NAMALWA (cell line): Measurements from ENCODE around the gene SMIM15.
"Not testable (repeated sequence)": the region's sequence is repeated elsewhere in the genome, so short reads cannot be mapped to it uniquely, and the experiment has no call there.

Source experiments
- DNase-seq: peaks from one replicate; pipeline ENCODE4 v3.0.0-alpha.2; 2015; ENCODE audit warnings: low spot score

The SMIM15 gene, protein sequence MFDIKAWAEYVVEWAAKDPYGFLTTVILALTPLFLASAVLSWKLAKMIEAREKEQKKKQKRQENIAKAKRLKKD

DNA sequence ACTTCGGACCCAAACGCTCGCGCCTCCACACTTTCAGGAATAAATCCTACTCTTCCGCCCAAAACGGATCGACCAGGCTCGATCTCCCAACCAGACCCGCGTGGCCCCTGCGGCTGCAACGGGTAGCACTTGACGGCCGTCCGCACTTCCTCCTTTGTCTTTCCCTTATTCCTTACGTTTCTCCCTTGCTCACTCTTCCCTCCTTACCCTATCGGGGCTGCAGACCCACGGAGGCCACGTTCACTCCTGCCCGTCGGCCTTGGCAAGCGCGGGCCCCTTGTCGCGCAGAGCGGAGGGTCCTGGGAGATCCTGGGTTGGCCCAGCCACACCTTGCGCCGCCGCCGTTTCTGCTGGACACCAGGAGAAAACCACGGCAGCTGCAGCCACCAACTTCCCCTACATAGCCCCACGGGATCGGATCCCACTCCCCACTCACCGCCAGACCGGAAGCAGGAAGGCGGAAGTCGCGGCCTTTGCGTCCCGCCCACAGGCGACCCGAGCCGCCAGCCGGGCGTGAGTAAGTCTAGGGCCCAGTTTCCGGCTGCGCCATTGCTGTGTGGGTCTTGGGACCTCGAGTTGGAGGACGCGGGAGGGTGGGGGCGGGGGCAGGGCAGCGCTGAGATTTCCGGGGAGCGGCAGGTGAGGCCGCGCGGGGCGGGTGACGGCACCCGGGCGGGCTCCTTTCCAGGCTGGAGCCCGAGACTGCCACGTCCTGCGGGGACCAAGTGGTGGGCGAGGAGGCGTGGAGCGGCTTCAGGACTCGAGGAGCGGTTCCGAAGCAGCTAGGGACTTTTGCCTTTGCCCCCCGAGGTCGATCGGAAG is at the start of gene SMIM15:
SMIM15 (minus strand) TSS at position 459 of the 822 bp plus-strand sequence. CDS start 2,297 bp downstream, outside the sequence.
- DNase-seq, result peak; percentile 80

DNA sequence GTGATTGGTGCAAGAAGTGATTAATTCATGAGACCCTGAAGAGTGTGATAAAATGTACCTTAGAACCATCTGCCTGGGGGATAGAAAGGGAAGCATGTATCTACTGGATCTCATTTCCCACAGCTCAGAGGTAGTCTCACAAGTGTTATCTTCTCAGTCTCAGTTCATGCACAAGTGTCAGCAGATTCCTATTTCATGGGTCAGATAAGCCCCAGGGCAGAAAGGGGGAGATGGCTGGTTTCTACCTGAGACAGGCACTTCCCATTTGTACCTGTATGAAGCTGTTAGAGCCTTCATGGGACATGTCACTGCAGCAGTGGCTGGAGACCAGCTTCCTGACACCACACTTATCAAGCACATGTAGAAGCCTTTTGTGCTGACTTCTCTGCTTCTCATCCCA is 45.6 kb upstream of the SMIM15 start:
- no peak for DNase-seq

DNA sequence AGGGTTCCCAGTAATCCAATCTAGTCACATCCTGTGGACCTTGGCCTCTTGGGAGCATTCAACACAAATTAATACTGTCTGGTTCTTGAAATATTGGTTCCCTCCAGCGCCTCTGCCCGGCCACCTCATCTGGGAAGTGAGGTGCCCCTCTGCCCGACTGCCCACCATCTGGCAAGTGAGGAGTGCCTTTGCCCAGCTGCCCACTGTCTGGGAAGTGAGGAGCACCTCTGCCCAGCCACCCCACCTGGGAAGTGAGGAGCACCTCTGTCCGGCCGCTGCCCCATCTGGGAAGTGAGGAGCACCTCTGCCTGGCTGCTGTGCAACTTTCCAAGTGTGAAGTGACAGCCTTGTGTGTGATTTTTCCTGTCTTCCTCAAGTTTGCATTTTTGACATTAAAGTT is 42.7 kb upstream of the SMIM15 start:
- DNase-seq, result no peak

DNA sequence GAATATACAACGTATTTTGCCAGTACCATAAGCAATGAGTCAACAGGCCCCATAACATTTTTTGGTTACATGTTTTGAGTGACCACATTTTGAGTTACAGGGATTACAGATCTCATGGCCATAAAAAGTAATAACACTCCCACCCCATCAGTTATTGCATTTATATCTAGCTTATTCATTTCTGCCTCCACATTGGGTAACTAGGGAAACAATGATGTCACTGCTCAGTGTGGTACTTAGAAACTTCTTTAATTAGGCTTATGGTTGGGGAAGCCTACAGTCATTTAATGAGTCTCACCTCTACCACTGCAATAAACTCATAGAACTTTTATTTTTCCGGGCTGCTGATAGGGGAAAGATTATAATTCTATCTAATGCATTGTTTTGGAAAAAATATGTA is 39.9 kb upstream of the SMIM15 start:
- DNase-seq, result no peak

DNA sequence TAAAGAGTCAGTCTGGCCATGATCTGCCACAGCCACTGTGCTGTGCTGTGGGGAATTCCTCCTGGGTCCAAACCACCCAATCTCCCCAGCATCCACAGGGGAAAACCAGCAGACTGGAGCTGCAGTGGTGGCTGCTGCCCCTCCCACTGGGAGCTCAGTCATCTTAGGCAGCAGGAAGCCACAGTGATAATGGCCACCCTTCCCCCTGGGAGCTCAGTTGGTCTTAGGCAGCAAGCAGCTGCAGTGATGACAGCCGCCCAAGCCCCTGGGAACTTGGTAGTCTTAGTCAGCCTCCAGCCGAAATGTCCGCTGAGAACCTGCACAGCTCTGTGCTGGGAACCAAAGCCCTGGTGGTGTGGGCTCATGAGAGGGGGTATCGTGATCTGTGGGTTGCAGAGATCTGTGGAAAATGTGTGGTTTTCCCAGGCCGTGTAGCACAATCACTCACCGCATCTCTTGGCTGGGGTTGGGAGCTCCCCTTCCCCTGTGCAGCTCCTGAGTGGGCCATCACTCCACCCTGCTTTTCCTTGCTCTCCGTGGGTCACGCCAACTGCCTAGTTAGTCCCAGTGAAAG is 38.4 kb upstream of the SMIM15 start:
- no peak for DNase-seq

DNA sequence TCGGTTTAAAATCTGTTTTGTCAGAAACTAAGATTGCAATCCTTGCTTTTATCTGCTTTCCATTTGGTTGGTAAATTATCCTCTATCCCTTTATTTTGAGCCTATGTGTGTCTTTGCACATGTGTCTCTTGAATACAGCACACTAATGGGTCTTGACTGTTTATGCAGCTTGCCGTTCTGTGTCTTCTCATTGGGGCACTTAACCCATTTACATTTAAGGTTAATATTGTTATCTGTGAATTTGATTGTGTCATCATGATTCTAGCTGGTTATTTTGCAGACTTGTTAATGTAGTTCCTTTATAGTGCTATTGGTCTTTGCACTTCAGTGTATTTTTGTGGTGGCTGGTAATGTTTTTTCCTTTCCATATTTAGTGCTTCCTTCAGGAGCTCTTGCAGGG is 36.3 kb upstream of the SMIM15 start:
- no peak for DNase-seq

DNA sequence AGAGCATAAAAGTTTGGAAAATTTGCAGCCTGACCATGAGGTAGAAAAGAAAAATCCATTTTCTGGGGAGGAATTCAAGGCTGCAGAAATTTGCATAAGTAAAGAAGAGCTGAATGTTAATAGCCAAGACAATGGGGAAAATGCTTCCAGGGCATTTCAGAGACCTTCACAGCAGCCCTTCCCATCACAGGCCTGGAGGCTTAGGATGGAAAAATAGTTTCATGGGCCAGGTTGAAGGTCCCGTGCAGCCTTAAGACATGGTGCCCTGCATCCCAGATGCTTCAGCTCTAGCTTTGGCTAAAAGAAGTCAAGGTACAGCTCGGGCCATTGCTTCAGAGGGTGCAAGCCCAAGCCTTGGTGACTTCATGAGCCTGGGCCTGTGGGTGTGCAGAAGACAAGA is 25.6 kb upstream of the SMIM15 start:
- not testable (repeated sequence) for DNase-seq

DNA sequence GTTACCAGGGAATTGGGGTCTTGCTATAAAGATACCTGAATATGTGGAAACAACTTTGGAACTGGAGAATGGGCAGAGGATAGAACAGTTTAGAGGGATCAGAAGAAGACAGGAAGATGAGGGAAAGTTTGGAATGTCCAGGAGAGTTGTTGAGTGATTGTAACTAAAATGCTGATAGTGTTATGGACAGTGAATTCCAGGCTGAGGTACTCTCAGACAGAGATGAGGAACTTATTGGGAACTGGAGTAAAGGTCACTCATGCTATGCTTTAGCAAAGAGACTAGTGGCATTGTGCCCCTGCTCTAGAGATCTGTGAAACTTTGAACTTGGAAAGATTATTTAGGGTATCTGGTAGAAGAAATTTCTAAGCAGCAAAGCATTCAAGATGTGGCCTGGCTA is 25.1 kb upstream of the SMIM15 start:
- not testable (repeated sequence) for DNase-seq

DNA sequence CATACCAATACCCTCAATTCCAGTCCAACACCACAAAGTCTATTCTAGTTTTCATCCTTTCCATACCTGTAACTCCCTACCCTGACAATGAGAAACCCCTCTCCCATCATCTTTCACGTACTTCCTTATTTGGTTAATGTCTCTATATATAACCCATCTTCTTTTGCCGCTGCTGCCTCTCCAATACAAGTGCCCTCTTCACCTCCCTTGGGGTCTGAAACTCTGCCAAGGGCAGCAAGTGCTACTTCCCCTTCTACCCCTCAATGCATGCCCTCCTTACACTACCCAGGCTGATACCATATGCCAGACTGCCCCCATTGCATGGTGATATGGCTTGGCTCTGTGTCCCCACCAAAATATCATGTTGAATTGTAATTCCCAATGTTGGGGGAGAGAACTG is 24.4 kb upstream of the SMIM15 start:
- no peak for DNase-seq

DNA sequence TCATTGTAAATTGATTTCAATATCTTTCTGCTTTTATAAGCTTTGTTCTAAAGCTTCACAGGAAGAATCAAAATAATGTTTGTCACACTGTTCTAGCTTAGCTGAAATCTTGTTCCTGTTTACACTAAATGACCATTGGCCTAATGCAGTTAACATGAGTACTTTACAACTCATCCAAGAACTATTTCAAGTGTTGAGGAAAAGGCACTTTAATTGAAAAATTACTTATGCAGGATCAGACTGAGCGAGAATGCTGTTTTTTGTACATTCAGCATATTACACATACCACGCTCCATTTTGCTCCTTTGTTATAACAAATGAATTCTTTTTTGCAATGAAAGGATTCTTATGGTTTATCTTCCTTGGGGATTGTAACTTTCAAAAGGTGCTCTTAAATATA is 22.4 kb upstream of the SMIM15 start:
- no peak for DNase-seq

DNA sequence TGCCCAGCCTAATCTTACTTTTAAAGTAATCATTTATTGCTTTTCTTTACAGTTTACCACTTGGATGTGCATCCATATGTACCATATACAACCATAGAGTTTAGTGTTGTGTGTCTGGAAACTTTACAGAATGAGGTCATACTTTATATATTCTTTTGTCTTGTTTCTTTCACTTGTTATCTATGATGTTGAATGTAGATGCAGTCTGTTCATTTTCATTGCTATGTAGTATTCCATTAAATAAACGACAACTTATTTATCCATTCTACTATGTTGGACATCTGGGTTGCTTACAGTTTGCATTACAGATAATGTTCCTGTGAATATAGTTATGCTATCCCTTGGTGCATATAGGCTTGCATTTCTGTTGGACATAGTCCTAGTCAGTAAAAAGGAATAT is 21.3 kb upstream of the SMIM15 start:
- no peak for DNase-seq

DNA sequence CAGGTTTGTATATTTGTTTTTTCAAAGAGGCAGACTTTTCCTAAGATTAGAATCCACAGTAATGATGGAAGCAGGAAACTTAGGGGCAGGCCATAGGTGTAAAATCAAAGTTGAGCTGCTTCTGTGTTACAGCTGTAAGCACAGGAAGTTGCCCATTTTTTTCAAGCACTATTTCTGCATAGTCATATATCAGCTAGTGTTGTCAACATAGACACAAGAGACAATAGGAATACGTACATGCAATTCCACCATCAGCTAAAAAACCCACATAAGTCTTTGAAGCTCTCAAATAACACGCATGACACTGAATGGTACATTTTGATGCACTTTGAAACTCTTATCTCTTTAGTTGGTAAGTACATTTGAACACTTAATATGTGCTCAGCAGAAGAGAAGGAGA is 20.2 kb upstream of the SMIM15 start:
- no peak for DNase-seq

DNA sequence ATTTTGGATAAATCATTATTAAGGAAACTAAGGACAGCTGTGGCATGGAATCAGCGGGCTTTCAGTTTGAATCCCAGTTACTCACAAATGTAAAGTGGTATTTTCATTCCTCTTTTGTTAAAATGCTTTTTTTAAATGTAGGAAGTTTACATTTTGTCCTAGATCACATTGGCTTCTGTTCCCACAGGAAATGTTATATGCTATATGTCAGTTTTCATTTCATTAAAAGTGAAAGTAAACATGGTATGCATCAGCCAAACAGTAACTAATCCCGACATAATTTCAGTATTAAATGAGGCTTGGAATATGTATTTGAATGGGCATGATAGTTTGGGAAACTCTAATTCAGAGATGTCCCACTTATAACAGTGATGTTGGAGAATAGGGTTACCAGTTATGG is 18.6 kb upstream of the SMIM15 start:
- DNase-seq, result no peak

DNA sequence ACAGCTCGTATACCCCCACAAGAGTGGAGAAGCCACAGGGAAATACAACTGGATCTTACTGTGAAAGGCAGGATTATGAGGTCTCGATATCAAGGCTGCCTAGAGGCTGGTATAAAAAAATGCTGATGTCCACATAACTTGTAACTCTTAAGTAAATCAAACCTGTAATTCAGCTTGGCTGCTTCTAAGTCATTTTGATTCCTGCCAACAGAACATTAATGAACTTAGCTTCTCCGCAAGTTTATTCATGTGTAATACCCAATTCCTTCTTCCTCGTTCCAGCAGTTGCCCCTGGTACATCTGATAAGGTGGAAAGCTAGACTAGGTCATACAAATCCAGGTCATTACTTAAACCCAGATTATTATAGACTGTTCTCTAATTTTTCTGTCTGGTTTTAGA is 16.4 kb upstream of the SMIM15 start:
- no peak for DNase-seq

DNA sequence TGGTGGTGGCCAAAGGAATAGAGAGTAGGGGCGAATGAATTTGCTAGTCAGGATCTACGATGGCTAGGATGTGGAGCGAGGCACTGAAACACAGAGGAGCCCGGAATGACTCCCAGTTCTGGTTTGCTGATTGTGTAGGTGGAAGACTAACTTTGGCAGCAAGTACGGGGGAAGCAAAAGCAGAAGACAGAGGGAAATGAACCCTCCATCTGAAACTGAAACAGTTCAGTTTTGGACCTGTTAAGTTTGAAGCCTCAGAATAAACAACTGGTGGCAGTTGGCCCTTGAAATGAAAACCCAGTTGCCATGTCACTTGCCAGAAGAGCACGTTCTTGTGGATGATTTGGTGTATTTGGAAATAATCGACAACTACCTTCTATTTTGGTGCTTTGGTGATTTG is 15.4 kb upstream of the SMIM15 start:
- DNase-seq, result no peak

DNA sequence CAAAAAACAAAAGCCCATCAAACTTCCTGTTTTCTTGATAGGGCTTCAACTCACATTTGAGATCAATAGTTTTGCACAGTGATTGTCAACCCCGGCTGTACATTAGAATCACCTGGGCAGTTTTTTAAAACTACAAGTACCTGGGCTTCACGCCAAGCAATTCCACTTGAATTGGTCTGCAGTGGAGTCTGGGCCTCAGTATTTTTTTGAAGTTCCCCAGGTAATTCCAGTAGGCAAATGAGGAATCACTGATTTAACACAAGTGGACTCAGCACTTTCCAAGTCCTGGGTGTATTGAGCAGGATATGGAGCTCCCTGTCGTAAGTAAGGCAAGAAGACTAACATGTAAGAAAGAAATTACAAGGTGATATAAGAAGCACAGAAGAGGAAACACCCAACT is 14.8 kb upstream of the SMIM15 start:
- no peak for DNase-seq

DNA sequence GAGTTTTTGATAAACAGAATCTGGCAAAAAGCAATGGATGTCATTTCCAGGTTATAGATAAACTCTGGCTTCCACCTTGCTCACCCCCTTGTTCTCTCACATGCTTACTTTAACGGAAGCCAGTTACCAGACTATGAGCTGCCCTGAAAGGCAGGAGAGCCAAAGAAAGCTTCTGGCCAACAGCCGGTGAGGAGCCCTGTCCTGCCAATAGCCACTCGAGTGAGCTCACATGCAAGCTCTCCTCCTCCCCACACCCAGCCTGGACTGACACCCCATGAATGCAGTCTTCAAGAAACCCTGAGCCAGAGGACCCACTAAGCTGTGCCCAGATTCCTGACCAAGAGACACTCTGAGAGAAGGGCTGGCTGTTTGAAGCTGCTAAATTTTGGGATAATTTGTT is 14.4 kb upstream of the SMIM15 start:
- no peak for DNase-seq

DNA sequence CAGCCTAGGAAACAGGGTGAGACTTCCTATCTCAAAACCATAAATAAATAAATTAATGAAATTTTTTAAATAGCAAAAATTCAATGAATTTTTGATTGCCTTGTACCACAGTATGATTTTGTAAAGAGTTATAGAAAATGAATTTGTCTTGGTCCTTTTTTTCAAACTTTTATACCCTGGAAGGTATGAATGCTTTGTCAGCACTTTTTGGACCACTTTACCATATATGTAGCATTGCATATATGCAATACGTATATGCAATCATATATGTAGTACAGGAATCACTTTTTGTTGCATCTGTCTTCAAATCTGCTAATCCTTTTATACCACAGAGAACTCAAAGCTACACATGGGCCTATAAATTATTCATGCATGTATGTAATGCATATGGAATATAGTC is 9.2 kb upstream of the SMIM15 start:
- DNase-seq, result no peak

DNA sequence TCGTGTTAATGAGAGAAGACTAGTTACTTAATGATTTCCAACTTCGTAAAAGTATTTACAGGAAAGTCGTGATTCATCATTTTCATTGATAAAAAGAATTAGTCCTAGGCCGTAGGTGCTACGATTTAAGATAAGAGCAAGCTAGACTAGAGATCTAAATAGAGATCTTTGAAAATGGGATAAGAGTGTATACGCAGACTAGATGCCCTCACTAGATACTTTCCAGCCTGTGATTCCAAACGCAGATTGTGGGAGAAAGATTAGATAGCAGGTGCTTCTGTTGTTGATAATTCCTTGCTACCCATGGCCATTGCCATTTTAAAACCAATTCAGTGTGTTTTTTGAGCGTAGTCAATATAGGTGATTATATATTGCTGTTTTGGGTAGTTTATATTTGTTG is 6.7 kb upstream of the SMIM15 start:
- no peak for DNase-seq

DNA sequence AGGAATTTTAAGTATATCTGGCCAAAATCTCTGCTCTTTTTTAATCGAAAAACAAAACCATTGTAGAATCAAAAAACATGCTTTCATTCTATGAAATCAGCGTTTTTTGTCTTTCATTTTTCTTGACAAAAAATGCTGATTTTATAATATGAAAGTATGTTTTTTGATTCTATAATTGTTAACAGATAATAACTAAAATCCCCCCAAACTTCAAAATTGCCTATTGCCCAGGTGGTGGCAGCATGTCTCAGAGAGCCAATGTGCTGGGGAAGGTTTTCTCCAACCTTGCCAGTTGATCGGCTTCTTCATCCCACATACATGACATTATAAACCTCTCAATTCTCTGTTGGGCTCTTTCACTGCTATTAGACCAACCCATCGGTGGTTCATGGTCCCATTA is 5.1 kb upstream of the SMIM15 start:
- DNase-seq, result no peak

DNA sequence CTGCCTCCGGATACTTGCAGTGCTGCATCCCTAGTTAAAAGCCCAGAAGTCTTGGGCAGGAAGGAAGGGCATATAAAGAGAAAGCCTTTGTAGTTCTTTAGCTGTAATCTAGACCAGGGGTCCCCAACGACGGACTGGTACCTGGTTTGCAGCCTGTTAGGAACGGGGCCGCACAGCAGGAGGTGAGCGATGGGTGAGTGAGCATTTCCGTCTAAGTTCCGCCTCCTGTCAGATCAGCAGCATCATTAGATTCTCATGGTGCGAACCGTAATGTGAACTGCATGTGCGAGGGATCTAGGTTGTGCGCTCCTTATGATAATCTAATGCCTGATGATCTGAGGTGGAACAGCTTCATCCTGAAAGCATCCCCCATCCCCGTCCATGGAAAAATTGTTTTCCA is 1.6 kb upstream of the SMIM15 start:
- DNase-seq, result no peak

DNA sequence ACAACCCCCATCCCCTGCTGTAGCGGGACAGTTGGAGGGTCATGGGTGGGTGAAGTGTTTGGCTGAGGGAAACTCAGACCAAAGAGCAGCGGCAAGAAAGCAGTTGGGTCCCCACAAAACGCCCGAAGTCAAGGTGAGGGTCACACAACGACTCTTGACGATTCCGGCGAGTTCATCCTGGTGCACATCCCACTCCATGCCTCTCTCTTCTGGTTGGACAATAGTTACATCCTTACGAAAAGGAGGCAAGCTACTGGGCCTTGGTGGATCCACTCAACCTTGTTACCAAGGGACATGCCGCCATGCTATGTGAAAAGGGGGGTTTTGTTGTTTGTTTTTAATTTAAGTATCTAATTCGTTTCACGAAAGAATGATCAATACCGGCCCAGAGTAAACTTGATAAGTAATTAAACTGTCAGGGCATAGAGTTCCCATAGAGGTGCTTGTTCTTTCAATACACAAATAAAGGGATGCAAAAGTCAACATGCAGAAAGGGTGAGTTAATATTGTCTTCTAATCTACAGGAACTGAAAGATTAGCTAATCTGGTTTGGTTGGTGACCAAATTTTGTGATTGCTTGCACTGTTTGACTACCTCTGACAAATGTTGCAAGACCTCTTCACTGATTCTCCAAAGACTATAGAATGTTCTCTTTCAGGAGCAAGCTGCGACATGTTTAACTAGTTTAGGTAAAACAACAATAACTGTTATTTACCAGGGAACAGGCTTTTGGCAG is 732 bp upstream of the SMIM15 start:
- peak; percentile 10 for DNase-seq

DNA sequence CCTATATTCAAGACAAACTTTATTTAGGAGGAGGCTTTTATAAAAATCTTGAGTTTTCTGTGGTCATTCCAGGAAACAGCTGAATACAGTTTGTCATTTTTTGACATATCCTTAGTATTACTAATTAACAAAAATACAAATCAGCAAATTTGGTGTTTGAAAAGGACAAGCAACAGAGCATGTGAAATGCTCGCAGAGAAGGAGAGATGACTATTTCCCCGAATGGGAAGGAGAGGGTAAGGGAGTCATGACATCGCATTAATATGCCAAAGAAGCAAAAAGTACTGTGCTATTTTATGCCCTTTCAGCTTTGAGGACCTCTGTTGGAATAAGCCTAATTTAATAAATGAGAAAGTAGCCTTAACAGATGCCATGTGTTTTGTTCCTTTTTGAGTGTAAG is 1.8 kb downstream of the SMIM15 start:
- no peak for DNase-seq
